DLD1 (cell line): ENCODE results near the gene SLC5A10.
"Not testable (repeated sequence)": the region's sequence is repeated elsewhere in the genome, so short reads cannot be mapped to it uniquely, and the experiment has no call there.

ENCODE experiments used
- in situ Hi-C: cut with HindIII; loops from 2 replicates; pipeline ENCODE4 v1.10.0; 2017; ENCODE audit warnings: low sequenced_read_pairs

The SLC5A10 gene

GRCh38 chr17:19037547-19037946 lies 85.6 kb downstream of the SLC5A10 start:
- in situ Hi-C loops: not testable (repeated sequence)

- in situ Hi-C loops: not testable (repeated sequence)
Measured at GRCh38 chr17:19038007-19038406, 86.0 kb downstream of the SLC5A10 start.

GRCh38 chr17:19038730-19039129 lies 86.8 kb downstream of the SLC5A10 start:
- in situ Hi-C loops: not testable (repeated sequence)

- in situ Hi-C loops: not testable (repeated sequence)
Measured at GRCh38 chr17:19040350-19040749, 88.4 kb downstream of the SLC5A10 start.

GRCh38 chr17:19041871-19042270 lies 89.9 kb downstream of the SLC5A10 start:
- in situ Hi-C loops: not testable (repeated sequence)

- in situ Hi-C loops: not testable (repeated sequence)
Measured at GRCh38 chr17:19042369-19042768, 90.4 kb downstream of the SLC5A10 start.

- in situ Hi-C loops: not testable (repeated sequence)
Measured at GRCh38 chr17:19043032-19043431, 91.1 kb downstream of the SLC5A10 start.

GRCh38 chr17:19044643-19045042 lies 92.7 kb downstream of the SLC5A10 start:
- in situ Hi-C loops: not testable (repeated sequence)

GRCh38 chr17:19046782-19047375 lies 94.9 kb downstream of the SLC5A10 start, which contains the start of gene GRAP:
TSS of gene GRAP (minus strand) at chr17:19046957. CDS start at chr17:19046926, 31 bp downstream.
- in situ Hi-C loops: not testable (repeated sequence)

- in situ Hi-C loops: not testable (repeated sequence)
Measured at GRCh38 chr17:19047510-19047909, 95.5 kb downstream of the SLC5A10 start.

- in situ Hi-C loops: not testable (repeated sequence)
Measured at GRCh38 chr17:19048826-19049225, 96.9 kb downstream of the SLC5A10 start.

- in situ Hi-C loops: not testable (repeated sequence)
Measured at GRCh38 chr17:19055447-19055846, 103.5 kb downstream of the SLC5A10 start.

GRCh38 chr17:19062009-19062717 lies 110.2 kb downstream of the SLC5A10 start:
- in situ Hi-C loops: not testable (repeated sequence)

GRCh38 chr17:19062718-19063325 lies 110.9 kb downstream of the SLC5A10 start:
- in situ Hi-C loops: not testable (repeated sequence)

- in situ Hi-C loops: not testable (repeated sequence)
Measured at GRCh38 chr17:19063326-19063956, 111.5 kb downstream of the SLC5A10 start.

- in situ Hi-C loops: not testable (repeated sequence)
Measured at GRCh38 chr17:19064378-19064777, 112.4 kb downstream of the SLC5A10 start.

GRCh38 chr17:19070318-19071168 lies 118.6 kb downstream of the SLC5A10 start:
- in situ Hi-C loops: not testable (repeated sequence)
